ENCODE measurements around the gene MAB21L3.

Gene MAB21L3

GRCh38 chr1:116175611-116176010 is 64.4 kb downstream of the MAB21L3 start:
- H3K9me3 Mint-ChIP-seq = no peaks in the 10 kb centered on the region
- peaks cover 10% of the 10 kb centered on the region for H3K27me3 Mint-ChIP-seq (ENCODE audit: low read depth)

GRCh38 chr1:116176306-116176789 is 65.1 kb downstream of the MAB21L3 start:
- Mint-ChIP-seq H3K4me3 (no peak overlapping the region), H3K36me3 (ENCODE audit: low read depth) (no peaks in the 10 kb centered on the region), H3K27me3 (ENCODE audit: low read depth) (peaks cover 11% of the 10 kb centered on the region), H3K4me1 (no peaks in the 10 kb centered on the region), H3K9me3 (no peaks in the 10 kb centered on the region), H3K27ac (no peak overlapping the region)
- TF ChIP-seq CTCF (IDR thresholded peaks at IDR 0.05; ENCODE audit: unreplicated experiment in 3 of 3) = no peak

More at GRCh38 chr1:116175611-116176010, 64.4 kb downstream of the MAB21L3 start:
- no peak overlapping the region for H3K27ac Mint-ChIP-seq
- no peaks in the 10 kb centered on the region for H3K4me1 Mint-ChIP-seq
- H3K4me3 Mint-ChIP-seq = no peak overlapping the region
- no peak for TF ChIP-seq CTCF (IDR thresholded peaks at IDR 0.05; ENCODE audit: unreplicated experiment in 3 of 3)
- H3K36me3 Mint-ChIP-seq (ENCODE audit: low read depth) = no peaks in the 10 kb centered on the region

GRCh38 chr1:116177861-116178260 is 66.7 kb downstream of the MAB21L3 start:
- no peaks in the 10 kb centered on the region for H3K9me3 Mint-ChIP-seq
- H3K4me3 Mint-ChIP-seq = no peak overlapping the region
- TF ChIP-seq CTCF (IDR thresholded peaks at IDR 0.05; ENCODE audit: unreplicated experiment in 3 of 3) = no peak
- peaks cover 22% of the 10 kb centered on the region for H3K27me3 Mint-ChIP-seq (ENCODE audit: low read depth)
- H3K4me1 Mint-ChIP-seq = no peaks in the 10 kb centered on the region
- H3K36me3 Mint-ChIP-seq (ENCODE audit: low read depth) = no peaks in the 10 kb centered on the region
- H3K27ac Mint-ChIP-seq = no peak overlapping the region

- H3K27ac Mint-ChIP-seq = no peak overlapping the region
- TF ChIP-seq CTCF (IDR thresholded peaks at IDR 0.05; ENCODE audit: unreplicated experiment in 3 of 3) = no peak
- H3K4me1 Mint-ChIP-seq = no peaks in the 10 kb centered on the region
- H3K4me3 Mint-ChIP-seq = no peak overlapping the region
- no peaks in the 10 kb centered on the region for H3K36me3 Mint-ChIP-seq (ENCODE audit: low read depth)
- H3K27me3 Mint-ChIP-seq (ENCODE audit: low read depth) = peaks cover 23% of the 10 kb centered on the region
- peaks cover 3% of the 10 kb centered on the region for H3K9me3 Mint-ChIP-seq
These were observed 67.6 kb downstream of the MAB21L3 start for GRCh38 chr1:116178837-116179236.

- no peak overlapping the region for H3K27ac Mint-ChIP-seq
- H3K9me3 Mint-ChIP-seq = peaks cover 3% of the 10 kb centered on the region
- H3K27me3 Mint-ChIP-seq (ENCODE audit: low read depth) = peaks cover 23% of the 10 kb centered on the region
- no peak for TF ChIP-seq CTCF (IDR thresholded peaks at IDR 0.05; ENCODE audit: unreplicated experiment in 3 of 3)
- no peaks in the 10 kb centered on the region for H3K4me1 Mint-ChIP-seq
- no peak overlapping the region for H3K4me3 Mint-ChIP-seq
- H3K36me3 Mint-ChIP-seq (ENCODE audit: low read depth) = no peaks in the 10 kb centered on the region
These were observed 68.2 kb downstream of the MAB21L3 start for GRCh38 chr1:116179419-116179818.

- H3K27ac Mint-ChIP-seq = no peak overlapping the region
- H3K4me1 Mint-ChIP-seq = no peaks in the 10 kb centered on the region
- H3K4me3 Mint-ChIP-seq = no peak overlapping the region
- TF ChIP-seq CTCF (IDR thresholded peaks at IDR 0.05; ENCODE audit: unreplicated experiment in 3 of 3) = no peak
- H3K9me3 Mint-ChIP-seq = peaks cover 3% of the 10 kb centered on the region
- H3K27me3 Mint-ChIP-seq (ENCODE audit: low read depth) = peaks cover 23% of the 10 kb centered on the region
- H3K36me3 Mint-ChIP-seq (ENCODE audit: low read depth) = no peaks in the 10 kb centered on the region
These were observed 68.8 kb downstream of the MAB21L3 start for GRCh38 chr1:116179964-116180363.

All from nephron (organoid).